SU-DHL-6 (cell line): ENCODE measurements around the gene RUNX1.

Experiments
- EZH2phosphoT487 ChIP-seq: fragments of 200-600 bp; sonication (generic), shearing (Covaris generic); conservative IDR thresholded peaks from 2 replicates; pipeline ENCODE4 v1.6.1; 2018; ENCODE audit warnings: mild to moderate bottlenecking, antibody characterized with exemption, low read length, moderate library complexity, mixed read lengths
- TF ChIP-seq, protein P1 (sequence below): fragments of 200-600 bp; sonication (generic); IDR thresholded peaks from one replicate; pipeline ENCODE4 v1.5.1; 2017; ENCODE audit warnings: antibody characterized with exemption, mild to moderate bottlenecking, low read length, moderate library complexity; ENCODE audit not compliant: insufficient read depth, poor library complexity, severe bottlenecking

DNA sequence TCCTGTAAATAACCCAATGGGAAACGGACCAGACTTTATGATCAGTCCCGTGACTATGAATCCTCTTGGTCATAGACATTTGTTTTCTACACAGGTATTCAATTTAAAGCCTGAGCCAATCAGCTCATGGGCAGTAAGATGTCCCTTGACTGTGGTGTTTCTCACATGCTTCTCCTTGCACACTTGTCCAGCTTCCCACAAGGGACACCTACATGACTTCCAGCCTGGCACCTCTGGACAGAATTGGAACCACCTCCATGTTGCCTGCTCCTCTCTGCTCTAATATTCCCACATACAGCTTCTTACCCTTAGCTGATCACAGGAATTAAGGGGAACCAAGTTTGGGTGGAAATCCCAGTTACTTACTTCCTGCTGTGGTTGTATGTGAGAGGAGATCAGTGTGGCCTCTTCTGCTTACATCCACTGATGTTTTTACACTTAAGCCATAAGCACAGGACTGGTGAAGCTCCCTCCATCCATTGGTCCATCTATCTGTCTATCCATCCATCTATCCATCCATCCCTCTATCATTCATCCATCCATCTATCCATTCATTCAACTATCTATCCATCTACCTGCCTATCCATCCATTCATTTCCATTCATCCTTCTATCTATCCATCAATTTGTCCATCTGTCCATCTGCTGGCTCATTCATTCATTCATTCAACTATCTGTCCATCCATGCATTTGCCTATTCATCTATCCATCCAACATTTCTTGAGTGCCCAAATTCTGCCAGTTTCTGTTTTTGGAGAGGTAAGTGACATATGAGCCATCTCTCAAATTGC is 16.4 kb downstream of the RUNX1 start:
- TF ChIP-seq, protein P1, sequence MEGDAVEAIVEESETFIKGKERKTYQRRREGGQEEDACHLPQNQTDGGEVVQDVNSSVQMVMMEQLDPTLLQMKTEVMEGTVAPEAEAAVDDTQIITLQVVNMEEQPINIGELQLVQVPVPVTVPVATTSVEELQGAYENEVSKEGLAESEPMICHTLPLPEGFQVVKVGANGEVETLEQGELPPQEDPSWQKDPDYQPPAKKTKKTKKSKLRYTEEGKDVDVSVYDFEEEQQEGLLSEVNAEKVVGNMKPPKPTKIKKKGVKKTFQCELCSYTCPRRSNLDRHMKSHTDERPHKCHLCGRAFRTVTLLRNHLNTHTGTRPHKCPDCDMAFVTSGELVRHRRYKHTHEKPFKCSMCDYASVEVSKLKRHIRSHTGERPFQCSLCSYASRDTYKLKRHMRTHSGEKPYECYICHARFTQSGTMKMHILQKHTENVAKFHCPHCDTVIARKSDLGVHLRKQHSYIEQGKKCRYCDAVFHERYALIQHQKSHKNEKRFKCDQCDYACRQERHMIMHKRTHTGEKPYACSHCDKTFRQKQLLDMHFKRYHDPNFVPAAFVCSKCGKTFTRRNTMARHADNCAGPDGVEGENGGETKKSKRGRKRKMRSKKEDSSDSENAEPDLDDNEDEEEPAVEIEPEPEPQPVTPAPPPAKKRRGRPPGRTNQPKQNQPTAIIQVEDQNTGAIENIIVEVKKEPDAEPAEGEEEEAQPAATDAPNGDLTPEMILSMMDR = no peak
- TF ChIP-seq EZH2phosphoT487 = no peak
